B cell (primary cell): ENCODE measurements around the gene MATN3. TPM values are rescaled to one million over a fixed set of nuclear protein-coding genes. Genes with fewer than 3 reads are reported as not detected.

ENCODE experiments used
- ATAC-seq: fragments of 200-7000 bp; cut with Tn5 transposase; one replicate; pipeline ENCODE4 v1.10.0; 2021; ENCODE audit warnings: low read depth, mild to moderate bottlenecking, moderate number of reproducible peaks, moderate library complexity
- CTCF ChIA-PET: fragments of 350-600 bp; sonication (Branson Sonifier 250); formaldehyde crosslinking; loops from one replicate; lab custom pipeline; 2021; ENCODE audit warnings: antibody characterized with exemption, inconsistent platforms; lab: Charles Lee
- POLR2A ChIA-PET: fragments of 350-600 bp; sonication (Branson Sonifier 250); formaldehyde crosslinking; loops from one replicate; lab custom pipeline; 2021; ENCODE audit warnings: antibody characterized with exemption; lab: Charles Lee
- DNase-seq: peaks from one replicate; pipeline ENCODE4 v3.0.0; 2013
- H2AFZ ChIP-seq: 2 replicates; pipeline ENCODE4 v1.6.1; 2012; ENCODE audit warnings: mild to moderate bottlenecking, low read depth, low read length; ENCODE audit not compliant: insufficient read depth, poor library complexity, severe bottlenecking
- H3K27ac ChIP-seq, 2 donors: 1 replicate in 1 of 2; 2 replicates in 1 of 2; pipeline ENCODE4 v1.5.1; 2012 to 2013; ENCODE audit warnings: low read length in 2 of 2, mild to moderate bottlenecking in 2 of 2, moderate library complexity in 1 of 2
- H3K27me3 ChIP-seq, 4 experiments: fragments of 200-600 bp in 1 of 4; sonication (generic) in 1 of 4; replicated peaks in 1 of 4; 1 replicate in 2 of 4; 2 replicates in 2 of 4; pipeline versions ENCODE4 v1.6.1 to v1.7.0; 2013 to 2016; ENCODE audit warnings: low read length in 3 of 4, mild to moderate bottlenecking in 2 of 4, mixed read lengths in 1 of 4, moderate library complexity in 1 of 4; ENCODE audit not compliant: insufficient read depth in 4 of 4, control insufficient read depth in 3 of 4; ENCODE audit errors: control extremely low read depth in 1 of 4
- H3K36me3 ChIP-seq, 2 experiments: replicated peaks in 1 of 2; 1 replicate in 1 of 2; 2 replicates in 1 of 2; pipeline versions ENCODE4 v1.6.1 to v1.7.1; 2013; ENCODE audit warnings: low read length in 1 of 2; ENCODE audit not compliant: insufficient read depth in 2 of 2, control insufficient read depth in 1 of 2; ENCODE audit errors: control extremely low read depth in 1 of 2, extremely low read depth in 1 of 2
- H3K4me1 ChIP-seq, 2 donors: fragments of 200-600 bp in 1 of 2; sonication (generic) in 1 of 2; 1 replicate in 1 of 2; 2 replicates in 1 of 2; pipeline versions ENCODE4 v1.5.1 to v1.6.1; 2013 to 2017; ENCODE audit warnings: low read length in 2 of 2; ENCODE audit not compliant: control insufficient read depth in 2 of 2, insufficient read depth in 2 of 2
- H3K4me2 ChIP-seq: replicated peaks from 2 replicates; pipeline ENCODE3; 2012; ENCODE audit warnings: mild to moderate bottlenecking, low read depth, low read length; ENCODE audit not compliant: poor library complexity, severe bottlenecking
- H3K4me3 ChIP-seq, 5 experiments: fragments of 200-600 bp in 1 of 5; sonication (generic) in 1 of 5; 1 replicate in 3 of 5; 2 replicates in 2 of 5; pipeline versions ENCODE4 v1.5.1 to v1.7.0; 2011 to 2016; ENCODE audit warnings: low read length in 4 of 5, mild to moderate bottlenecking in 4 of 5, low read depth in 2 of 5, control low read depth in 1 of 5, moderate library complexity in 1 of 5; ENCODE audit not compliant: insufficient read depth in 1 of 5; ENCODE audit errors: control extremely low read depth in 1 of 5, extremely low read depth in 1 of 5
- H3K79me2 ChIP-seq: fragments of 200-600 bp; sonication (generic); one replicate; pipeline ENCODE4 v1.6.0; 2016; ENCODE audit warnings: low read length; ENCODE audit not compliant: control insufficient read depth, insufficient read depth
- H3K9ac ChIP-seq: fragments of 200-600 bp; sonication (generic); 2 replicates; pipeline ENCODE4 v1.6.1; 2017; ENCODE audit warnings: mild to moderate bottlenecking, low read length, moderate library complexity
- H3K9me3 ChIP-seq, 3 donors: one replicate each; pipeline versions ENCODE4 v1.6.1 to v1.7.1; 2013; ENCODE audit warnings: low read length in 2 of 3; ENCODE audit not compliant: control insufficient read depth in 2 of 3, insufficient read depth in 1 of 3; ENCODE audit errors: control extremely low read depth in 1 of 3
- H4K20me1 ChIP-seq: 2 replicates; pipeline ENCODE4 v1.6.0; 2012; ENCODE audit warnings: mild to moderate bottlenecking, low read length; ENCODE audit not compliant: insufficient read depth, control insufficient read depth, poor library complexity, severe bottlenecking
- H3K27ac Mint-ChIP-seq: one replicate; pipeline ENCODE4 v1.8.0; 2021; ENCODE audit warnings: mixed read lengths
- H3K27me3 Mint-ChIP-seq: one replicate; pipeline ENCODE4 v1.8.0; 2021; ENCODE audit warnings: mixed read lengths
- H3K4me1 Mint-ChIP-seq: one replicate; pipeline ENCODE4 v1.8.0; 2021; ENCODE audit warnings: mixed read lengths
- H3K4me3 Mint-ChIP-seq: one replicate; pipeline ENCODE4 v1.8.0; 2021; ENCODE audit warnings: mixed read lengths
- H3K9me3 Mint-ChIP-seq: one replicate; pipeline ENCODE4 v1.8.0; 2022; ENCODE audit warnings: mixed read lengths; ENCODE audit not compliant: insufficient read depth
- CTCF ChIP-seq: fragments of 200-600 bp; IDR thresholded peaks from one replicate; pipeline ENCODE4 v1.8.0; 2022; ENCODE audit warnings: antibody characterized with exemption, mild to moderate bottlenecking
- EZH2 ChIP-seq: IDR thresholded peaks from 2 replicates; pipeline ENCODE4 v1.6.1; 2012; ENCODE audit warnings: borderline replicate concordance, low read depth, mild to moderate bottlenecking, moderate library complexity, low read length; ENCODE audit not compliant: insufficient read depth, poor library complexity, severe bottlenecking
- WGBS: methylation state at CpG from one replicate; pipeline ENCODE4 v1.1.5; 2013; ENCODE audit warnings: missing lambda C conversion rate; ENCODE audit not compliant: insufficient coverage; 5-methylcytosine and 5-hydroxymethylcytosine counted together
- intact Hi-C: fragments of 100-400 bp; cut with micrococcal nuclease; formaldehyde crosslinking; loops from one replicate; pipeline ENCODE4 v1.10.0; 2022
- polyA plus RNA-seq: library from polyadenylated mRNA; depleted of rRNA; stranded (reverse); fragments of >200 nt; gene quantifications from 2 replicates; pipeline ENCODE4 v1.2.3, GENCODE V29; 2012
- total RNA-seq, 2 donors: library from RNA; stranded (reverse); fragments of 120-200 nt in 1 of 2; gene quantifications; 1 replicate in 1 of 2; 2 replicates in 1 of 2; pipeline versions ENCODE4 v1.2.3 to v1.2.4, GENCODE V29; 2013 to 2022

The MATN3 gene
- total and polyA plus RNA-seq, 2 donors (not counting 1 experiment from before 2014, with no cell fraction given) = not detected

DNA sequence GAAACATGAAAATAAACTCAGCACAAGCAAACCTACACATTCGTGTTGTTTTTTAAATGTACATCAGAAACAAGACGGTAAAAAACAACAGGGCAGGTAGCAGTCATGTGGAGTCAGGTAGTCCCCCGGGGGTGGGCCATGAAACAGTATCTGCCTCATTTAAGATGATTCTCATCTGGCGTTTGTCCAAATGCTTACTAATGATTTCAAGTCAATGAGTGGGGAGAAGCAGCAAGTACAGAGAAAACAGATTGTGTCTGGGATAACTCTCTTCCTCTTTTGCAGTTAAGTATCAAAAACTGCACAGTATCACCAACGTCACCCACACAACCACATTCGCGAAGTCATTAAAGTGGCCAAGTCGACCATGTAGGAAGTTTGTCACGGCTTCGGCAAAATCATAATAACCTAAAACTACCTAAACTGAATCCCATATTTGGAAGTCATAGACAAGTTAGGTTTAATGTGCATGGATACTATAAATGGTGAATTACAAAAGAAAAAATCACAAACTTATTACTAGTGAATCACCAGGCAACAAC, 37.7 kb upstream of the MATN3 start:
- peak overlapping the region; percentile 88 to 98 for H3K27ac ChIP-seq
- Mint-ChIP-seq H3K4me1 (peaks cover 37% of the 10 kb centered on the region), H3K27me3 (peaks cover 5% of the 10 kb centered on the region), H3K9me3 (no peaks in the 10 kb centered on the region), H3K4me3 (no peak overlapping the region), H3K27ac (no peak overlapping the region)
- H3K9ac ChIP-seq = peak overlapping the region; percentile 92
- no peaks in the 10 kb centered on the region for H3K9me3 ChIP-seq
- peak overlapping the region; percentile 96 for H3K4me2 ChIP-seq
- peaks cover 0 to 10% (median 6%) of the 10 kb centered on the region in 4 experiments for H3K27me3 ChIP-seq
- peak overlapping the region; percentile 91 for H2AFZ ChIP-seq
- peaks cover 25 to 28% of the 10 kb centered on the region in 2 donors for H3K4me1 ChIP-seq
- POLR2A ChIA-PET = interaction anchor here (0.6 to 0.7 kb wide), 2 partner anchors 16 to 397 kb away, joined by 3 to 4 read pairs; partner anchors contain the start of gene RHOB
- ATAC-seq (peak; percentile 29), DNase-seq (peak; percentile 87)
- H3K4me3 ChIP-seq = peak overlapping the region; percentile 49 to 99 (median 85)
- intact Hi-C loops = loop anchor here (1.0 to 2.0 kb wide), 3 partner anchors 35 to 601 kb away; partner anchors contain the start of genes HS1BP3 and RHOB
- 0% methylated on average over 2 of the region's 10 CpGs for WGBS
- TF ChIP-seq EZH2 (no peak), CTCF (no peak)
- H4K20me1 ChIP-seq = peaks cover 31% of the 10 kb centered on the region
- H3K79me2 ChIP-seq = peaks cover 60% of the 10 kb centered on the region
- no peaks in the 10 kb centered on the region for H3K36me3 ChIP-seq
- CTCF ChIA-PET = interaction anchor here (1.8 to 3.6 kb wide), 2 partner anchors 13 to 35 kb away, joined by 4 to 18 read pairs; no protein-coding TSS in a partner anchor

DNA sequence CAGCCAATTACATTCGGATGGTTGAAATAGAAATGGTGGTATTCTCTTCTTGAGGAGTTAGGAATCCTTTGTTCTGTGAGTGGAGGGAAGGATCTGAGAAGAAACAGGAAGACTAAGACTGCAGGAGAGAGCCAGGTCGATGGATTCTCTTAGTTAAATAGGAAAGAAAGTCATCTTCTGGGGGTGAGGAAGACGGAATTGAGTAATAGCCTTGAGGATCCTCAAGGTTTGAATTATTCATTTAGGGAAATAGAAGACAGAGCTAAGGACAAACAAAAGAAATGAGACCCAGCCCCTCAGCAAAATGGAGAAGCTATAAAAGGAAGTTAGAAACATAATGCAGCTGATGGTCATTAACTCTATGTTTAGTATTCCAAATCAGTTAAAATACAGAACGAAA, 37.2 kb upstream of the MATN3 start:
- peak overlapping the region; percentile 96 for H3K4me2 ChIP-seq
- CTCF ChIA-PET = interaction anchor here (3.6 kb wide), 1 partner anchor 35 kb away, joined by 18 read pairs; no protein-coding TSS in a partner anchor
- WGBS = 0% methylated on average over 1 of the region's 4 CpGs
- H3K36me3 ChIP-seq = no peaks in the 10 kb centered on the region
- POLR2A ChIA-PET = interaction anchor here (0.6 to 0.7 kb wide), 2 partner anchors 15 to 397 kb away, joined by 3 to 4 read pairs; partner anchors contain the start of gene RHOB
- H4K20me1 ChIP-seq = peaks cover 34% of the 10 kb centered on the region
- no peak for TF ChIP-seq EZH2
- TF ChIP-seq CTCF = no peak
- ATAC-seq (no peak), DNase-seq (no peak)
- H2AFZ ChIP-seq = peak overlapping the region; percentile 91
- H3K9me3 ChIP-seq = no peaks in the 10 kb centered on the region
- Mint-ChIP-seq H3K27ac (no peak overlapping the region), H3K27me3 (no peaks in the 10 kb centered on the region), H3K9me3 (no peaks in the 10 kb centered on the region), H3K4me1 (peaks cover 37% of the 10 kb centered on the region), H3K4me3 (no peak overlapping the region)
- peaks cover 25 to 28% of the 10 kb centered on the region in 2 donors for H3K4me1 ChIP-seq
- peak overlapping the region; percentile 88 to 98 for H3K27ac ChIP-seq
- H3K4me3 ChIP-seq = peak overlapping the region; percentile 49 to 99 (median 85)
- peak overlapping the region; percentile 92 for H3K9ac ChIP-seq
- H3K27me3 ChIP-seq = peaks cover 0 to 7% (median 6%) of the 10 kb centered on the region in 4 experiments
- intact Hi-C loops = loop anchor here (1.0 to 2.0 kb wide), 3 partner anchors 34 to 601 kb away; partner anchors contain the start of genes HS1BP3 and RHOB
- peaks cover 65% of the 10 kb centered on the region for H3K79me2 ChIP-seq
